MG63 (cell line): ENCODE measurements around the gene HYAL2. TPM values are rescaled to one million over a fixed set of nuclear protein-coding genes. Genes with fewer than 3 reads are reported as not detected.
A peak's percentile ranks its signal among the peaks of the same experiment; 100 is the strongest.
"Not testable (repeated sequence)": the region's sequence is repeated elsewhere in the genome, so short reads cannot be mapped to it uniquely, and the experiment has no call there.

Experiments
- DNase-seq: peaks from one replicate; pipeline ENCODE4 v3.0.0-alpha.2; 2020
- H3K27me3 ChIP-seq: fragments of 250-450 bp; sonication (Bioruptor Pico); 2 replicates; pipeline ENCODE4 v1.5.1; 2020; ENCODE audit warnings: mild to moderate bottlenecking, moderate library complexity
- H3K36me3 ChIP-seq: fragments of 250-450 bp; sonication (Bioruptor Pico); 2 replicates; pipeline ENCODE4 v1.5.1; 2020; ENCODE audit warnings: mild to moderate bottlenecking, moderate library complexity
- H3K4me3 ChIP-seq: fragments of 250-450 bp; sonication (Bioruptor Pico); 2 replicates; pipeline ENCODE4 v1.5.1; 2020; ENCODE audit warnings: mild to moderate bottlenecking, moderate library complexity
- H3K9me3 ChIP-seq: fragments of 250-450 bp; sonication (Bioruptor Pico); 2 replicates; pipeline ENCODE4 v1.5.1; 2020; ENCODE audit warnings: mild to moderate bottlenecking, moderate library complexity
- total RNA-seq: library from RNA; depleted of rRNA; stranded (reverse); fragments of >200 nt; shearing (Covaris generic); gene quantifications from 2 replicates; pipeline ENCODE4 v1.2.3, GENCODE V29; 2014; ENCODE audit warnings: low replicate concordance; rRNA removed

The HYAL2 gene
- total RNA-seq, 1 experiment from 2014 or later = 30.7 TPM

DNA sequence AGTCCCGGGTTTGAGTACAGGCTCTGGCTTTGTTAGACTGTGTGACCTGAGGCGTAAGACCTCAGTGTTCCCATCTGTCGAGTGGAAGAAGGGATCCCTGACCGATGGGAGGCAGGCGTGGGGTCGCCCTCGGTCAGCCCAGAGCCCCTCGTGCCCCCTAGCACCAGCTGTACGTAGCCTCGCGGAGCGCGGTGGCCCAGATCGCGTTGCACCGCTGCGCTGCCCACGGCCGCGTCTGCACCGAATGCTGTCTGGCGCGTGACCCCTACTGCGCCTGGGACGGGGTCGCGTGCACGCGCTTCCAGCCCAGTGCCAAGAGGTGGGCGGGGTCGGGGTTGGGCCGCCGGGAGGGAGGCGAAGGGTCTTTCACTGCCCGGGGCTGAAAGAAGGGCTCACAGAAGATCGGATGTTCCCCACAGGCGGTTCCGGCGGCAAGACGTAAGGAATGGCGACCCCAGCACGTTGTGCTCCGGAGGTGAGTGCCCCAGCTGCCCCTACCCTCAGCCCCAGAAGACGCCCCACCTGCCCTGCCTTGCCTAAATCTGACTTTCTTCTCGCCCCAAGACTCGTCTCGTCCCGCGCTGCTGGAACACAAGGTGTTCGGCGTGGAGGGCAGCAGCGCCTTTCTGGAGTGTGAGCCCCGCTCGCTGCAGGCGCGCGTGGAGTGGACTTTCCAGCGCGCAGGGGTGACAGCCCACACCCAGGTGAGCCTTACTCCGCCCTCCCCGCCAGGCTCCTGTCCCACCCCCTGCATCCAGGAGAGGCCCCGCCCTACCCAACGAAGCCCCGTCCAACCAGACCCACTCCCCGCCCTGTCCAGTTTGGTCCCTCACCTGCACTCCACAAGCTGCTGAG lies 47.2 kb downstream of the HYAL2 start:
- Histone ChIP-seq H3K27me3 (no peaks in the 10 kb centered on the region), H3K4me3 (no peak overlapping the region), H3K9me3 (no peaks in the 10 kb centered on the region), H3K36me3 (no peaks in the 10 kb centered on the region)
- no peak for DNase-seq

DNA sequence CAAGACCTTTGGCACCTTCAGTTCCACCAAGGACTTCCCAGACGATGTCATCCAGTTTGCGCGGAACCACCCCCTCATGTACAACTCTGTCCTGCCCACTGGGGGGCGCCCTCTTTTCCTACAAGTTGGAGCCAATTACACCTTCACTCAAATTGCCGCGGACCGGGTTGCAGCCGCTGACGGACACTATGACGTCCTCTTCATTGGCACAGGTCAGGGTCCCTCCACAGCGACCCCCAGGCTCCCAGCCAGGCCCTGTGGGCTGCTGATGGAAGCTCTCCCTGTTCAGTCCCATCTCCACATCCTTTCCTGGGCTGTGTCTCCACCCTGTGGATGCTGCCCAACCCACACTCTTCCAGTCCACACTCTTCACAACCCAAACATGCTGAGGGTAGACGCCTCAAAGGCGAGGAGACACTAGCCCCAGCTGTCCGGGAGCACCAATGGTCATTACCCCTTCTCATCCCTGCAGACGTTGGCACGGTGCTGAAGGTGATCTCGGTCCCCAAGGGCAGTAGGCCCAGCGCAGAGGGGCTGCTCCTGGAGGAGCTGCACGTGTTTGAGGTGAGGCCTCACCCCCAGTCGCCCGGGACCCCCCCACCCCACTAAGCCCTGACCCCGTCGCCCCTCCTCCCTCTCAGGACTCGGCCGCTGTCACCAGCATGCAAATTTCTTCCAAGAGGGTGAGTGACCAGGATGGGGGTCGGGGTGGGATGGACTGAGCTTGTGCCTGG lies 48.0 kb downstream of the HYAL2 start:
- Histone ChIP-seq H3K4me3 (no peak overlapping the region), H3K9me3 (no peaks in the 10 kb centered on the region), H3K36me3 (no peaks in the 10 kb centered on the region), H3K27me3 (no peaks in the 10 kb centered on the region)
- no peak for DNase-seq

DNA sequence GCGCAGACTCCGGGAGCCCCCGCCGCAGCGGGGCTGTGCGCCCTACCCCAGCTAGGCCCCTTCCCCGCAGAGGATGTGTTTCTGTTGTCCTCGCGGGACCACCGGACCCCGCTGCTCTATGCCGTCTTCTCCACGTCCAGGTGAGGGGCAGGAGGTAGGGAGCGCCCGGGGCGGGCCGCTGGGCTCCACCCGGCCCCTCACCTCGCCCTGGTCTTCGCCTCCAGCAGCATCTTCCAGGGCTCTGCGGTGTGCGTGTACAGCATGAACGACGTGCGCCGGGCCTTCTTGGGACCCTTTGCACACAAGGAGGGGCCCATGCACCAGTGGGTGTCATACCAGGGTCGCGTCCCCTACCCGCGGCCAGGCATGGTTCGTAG lies 48.9 kb downstream of the HYAL2 start:
- no peaks in the 10 kb centered on the region for H3K27me3 ChIP-seq
- no peak for DNase-seq
- no peak overlapping the region for H3K4me3 ChIP-seq
- no peaks in the 10 kb centered on the region for H3K9me3 ChIP-seq
- no peaks in the 10 kb centered on the region for H3K36me3 ChIP-seq

DNA sequence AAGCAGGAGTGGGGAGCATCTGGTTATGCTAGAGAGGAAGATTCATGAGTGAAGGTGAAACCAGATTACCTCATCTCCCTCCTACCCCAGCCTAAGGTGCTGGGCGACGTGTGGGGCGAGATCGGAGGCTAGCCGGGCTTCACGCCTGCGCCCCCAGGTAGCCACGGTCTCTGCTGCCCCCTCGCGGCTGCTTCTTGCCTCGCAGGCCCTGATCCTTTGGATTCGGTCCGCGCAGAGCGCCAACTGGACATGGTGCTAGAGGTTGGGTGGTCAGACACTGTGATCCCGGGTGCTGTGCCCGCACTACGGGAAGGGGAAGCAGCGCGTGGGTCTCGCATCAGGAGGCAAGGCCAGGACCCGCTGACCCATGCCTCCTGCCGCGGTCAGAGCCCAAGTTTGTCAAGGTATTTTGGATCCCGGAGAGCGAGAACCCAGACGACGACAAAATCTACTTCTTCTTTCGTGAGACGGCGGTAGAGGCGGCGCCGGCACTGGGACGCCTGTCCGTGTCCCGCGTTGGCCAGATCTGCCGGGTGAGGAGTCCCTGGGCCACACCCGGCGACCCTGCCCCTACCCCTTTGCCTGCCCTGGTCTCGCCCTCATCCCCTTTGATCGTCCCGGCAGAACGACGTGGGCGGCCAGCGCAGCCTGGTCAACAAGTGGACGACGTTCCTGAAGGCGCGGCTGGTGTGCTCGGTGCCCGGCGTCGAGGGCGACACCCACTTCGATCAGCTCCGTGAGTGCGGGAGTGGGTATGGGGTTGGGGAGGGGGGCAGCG lies 49.4 kb downstream of the HYAL2 start:
- peak; percentile 56 for DNase-seq
- Histone ChIP-seq H3K27me3 (no peaks in the 10 kb centered on the region), H3K4me3 (no peak overlapping the region), H3K36me3 (no peaks in the 10 kb centered on the region), H3K9me3 (no peaks in the 10 kb centered on the region)

DNA sequence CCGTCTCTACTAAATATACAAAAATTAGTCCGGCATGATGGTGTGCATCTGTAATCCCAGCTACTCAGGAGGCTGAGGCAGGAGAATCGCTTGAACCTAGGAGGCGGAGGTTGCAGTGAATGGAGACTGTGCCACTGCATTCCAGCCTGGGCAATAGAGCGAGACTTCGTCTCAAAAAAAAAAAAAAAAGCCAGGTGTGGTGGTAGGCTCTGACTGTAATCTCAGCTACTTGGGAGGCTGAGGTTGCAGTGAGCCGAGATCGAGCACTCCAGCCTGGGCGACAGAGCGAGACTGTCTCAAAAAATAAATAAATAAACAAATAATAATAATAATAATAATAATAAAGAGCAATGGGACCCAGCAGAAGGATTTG lies 50.0 kb downstream of the HYAL2 start:
- DNase-seq, H3K36me3 ChIP-seq, H3K27me3 ChIP-seq, H3K4me3 ChIP-seq, H3K9me3 ChIP-seq: not testable (repeated sequence)

DNA sequence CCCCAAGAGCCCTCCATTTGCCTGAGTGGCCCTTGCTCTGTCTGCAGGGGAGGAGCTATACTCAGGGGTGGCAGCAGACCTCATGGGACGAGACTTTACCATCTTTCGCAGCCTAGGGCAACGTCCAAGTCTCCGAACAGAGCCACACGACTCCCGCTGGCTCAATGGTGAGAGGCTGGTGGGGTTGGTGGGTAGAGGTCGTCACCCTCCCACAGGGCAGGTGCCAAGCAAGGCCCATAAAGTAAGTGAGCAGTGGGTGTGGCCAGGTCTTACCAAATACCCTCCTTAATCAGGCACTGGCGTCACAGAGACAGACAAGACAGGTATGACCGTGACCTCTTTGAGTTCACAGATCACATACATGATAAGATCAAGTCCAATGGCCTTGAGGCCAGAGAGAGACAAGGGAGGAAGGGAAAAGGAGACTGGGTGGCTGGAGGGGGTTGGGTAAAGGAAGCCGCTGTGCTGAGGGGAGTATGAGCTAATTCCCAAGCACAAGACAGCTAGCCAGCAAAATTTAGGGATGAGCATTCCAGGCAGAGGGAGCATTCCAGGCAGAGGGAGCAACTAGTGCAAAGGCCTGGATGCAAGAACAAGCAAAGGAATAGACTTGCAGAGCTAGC lies 51.1 kb downstream of the HYAL2 start:
- H3K4me3 ChIP-seq = no peak overlapping the region
- DNase-seq = no peak
- H3K36me3 ChIP-seq = no peaks in the 10 kb centered on the region
- no peaks in the 10 kb centered on the region for H3K27me3 ChIP-seq
- H3K9me3 ChIP-seq = no peaks in the 10 kb centered on the region

DNA sequence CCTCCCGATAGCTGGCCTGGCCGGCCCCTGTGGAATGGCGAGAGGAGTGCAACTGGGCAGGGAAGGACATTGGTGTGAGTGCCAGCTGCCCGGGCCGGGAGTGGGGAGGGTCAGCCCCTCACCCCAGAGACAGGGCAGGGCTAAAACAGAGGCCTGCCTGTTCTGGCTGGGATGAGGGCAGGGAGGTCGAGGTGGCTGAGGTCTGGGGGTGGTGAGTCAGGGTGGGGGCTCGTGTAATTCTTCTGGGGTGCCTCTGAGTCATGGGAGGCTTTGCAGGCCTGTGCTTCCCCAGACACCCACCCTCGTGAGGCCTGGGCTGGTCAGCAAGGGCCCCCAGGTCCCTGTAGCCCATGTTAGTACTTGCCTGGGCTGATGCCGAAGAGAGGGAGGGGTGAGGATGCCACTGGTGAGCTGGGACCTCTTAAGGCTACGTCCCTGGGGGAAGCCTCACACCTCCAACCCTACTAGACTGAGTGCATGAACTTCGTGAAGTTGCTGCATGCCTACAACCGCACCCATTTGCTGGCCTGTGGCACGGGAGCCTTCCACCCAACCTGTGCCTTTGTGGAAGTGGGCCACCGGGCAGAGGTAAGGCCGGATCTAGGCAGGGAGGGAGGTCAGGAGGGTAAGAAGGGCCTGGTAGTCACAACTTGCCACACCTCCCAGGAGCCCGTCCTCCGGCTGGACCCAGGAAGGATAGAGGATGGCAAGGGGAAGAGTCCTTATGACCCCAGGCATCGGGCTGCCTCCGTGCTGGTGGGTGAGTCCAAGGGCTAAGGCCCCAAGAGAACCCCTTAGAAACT lies 51.9 kb downstream of the HYAL2 start:
- Histone ChIP-seq H3K27me3 (no peaks in the 10 kb centered on the region), H3K36me3 (no peaks in the 10 kb centered on the region), H3K4me3 (peak overlapping the region; percentile 36; the same call in 1 of the 2 replicates), H3K9me3 (no peaks in the 10 kb centered on the region)
- DNase-seq = no peak

DNA sequence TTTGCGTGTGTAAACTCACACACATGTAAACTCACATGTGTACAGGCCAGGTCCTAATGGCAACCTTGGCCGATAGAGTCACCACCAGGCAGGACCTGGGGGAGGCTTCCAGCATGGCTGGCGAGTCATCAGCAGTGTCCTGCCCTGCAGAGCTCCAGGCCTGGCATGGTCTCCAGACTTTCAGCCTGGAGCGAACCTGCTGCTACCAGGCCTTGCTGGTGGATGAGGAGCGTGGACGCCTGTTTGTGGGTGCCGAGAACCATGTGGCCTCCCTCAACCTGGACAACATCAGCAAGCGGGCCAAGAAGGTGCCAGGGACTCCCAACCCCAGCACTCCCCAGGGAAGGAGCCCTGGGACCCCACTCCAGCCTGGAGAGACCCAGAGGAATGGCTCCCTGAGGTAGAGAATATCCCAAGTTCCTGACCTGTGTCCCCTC lies 52.5 kb downstream of the HYAL2 start:
- peak; percentile 80 for DNase-seq
- Histone ChIP-seq H3K27me3 (no peaks in the 10 kb centered on the region), H3K9me3 (no peaks in the 10 kb centered on the region), H3K4me3 (peak overlapping the region; percentile 36; the same call in 1 of the 2 replicates), H3K36me3 (no peaks in the 10 kb centered on the region)

DNA sequence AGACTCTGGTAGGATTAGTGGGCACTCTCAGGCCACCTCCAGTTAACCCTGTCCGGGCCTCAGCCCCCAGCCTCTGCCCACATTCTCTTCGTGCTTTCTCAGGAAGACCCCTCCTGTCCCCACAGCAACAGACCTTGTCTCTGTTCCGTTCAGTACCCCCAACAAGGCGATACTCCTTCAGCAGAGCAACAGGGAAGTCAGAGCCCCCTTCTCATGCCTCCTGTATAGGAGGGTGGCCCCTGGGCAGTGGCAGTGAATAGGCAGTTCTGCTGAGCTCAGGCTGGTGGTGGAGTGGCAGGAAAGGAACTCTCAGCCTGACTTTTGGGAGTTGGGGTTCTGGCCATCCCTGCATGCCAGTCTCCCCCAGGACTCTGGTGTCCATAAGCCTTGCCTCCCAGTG lies 53.1 kb downstream of the HYAL2 start:
- Histone ChIP-seq H3K9me3 (no peaks in the 10 kb centered on the region), H3K27me3 (no peaks in the 10 kb centered on the region), H3K36me3 (no peaks in the 10 kb centered on the region), H3K4me3 (peak overlapping the region; percentile 36)
- no peak for DNase-seq

DNA sequence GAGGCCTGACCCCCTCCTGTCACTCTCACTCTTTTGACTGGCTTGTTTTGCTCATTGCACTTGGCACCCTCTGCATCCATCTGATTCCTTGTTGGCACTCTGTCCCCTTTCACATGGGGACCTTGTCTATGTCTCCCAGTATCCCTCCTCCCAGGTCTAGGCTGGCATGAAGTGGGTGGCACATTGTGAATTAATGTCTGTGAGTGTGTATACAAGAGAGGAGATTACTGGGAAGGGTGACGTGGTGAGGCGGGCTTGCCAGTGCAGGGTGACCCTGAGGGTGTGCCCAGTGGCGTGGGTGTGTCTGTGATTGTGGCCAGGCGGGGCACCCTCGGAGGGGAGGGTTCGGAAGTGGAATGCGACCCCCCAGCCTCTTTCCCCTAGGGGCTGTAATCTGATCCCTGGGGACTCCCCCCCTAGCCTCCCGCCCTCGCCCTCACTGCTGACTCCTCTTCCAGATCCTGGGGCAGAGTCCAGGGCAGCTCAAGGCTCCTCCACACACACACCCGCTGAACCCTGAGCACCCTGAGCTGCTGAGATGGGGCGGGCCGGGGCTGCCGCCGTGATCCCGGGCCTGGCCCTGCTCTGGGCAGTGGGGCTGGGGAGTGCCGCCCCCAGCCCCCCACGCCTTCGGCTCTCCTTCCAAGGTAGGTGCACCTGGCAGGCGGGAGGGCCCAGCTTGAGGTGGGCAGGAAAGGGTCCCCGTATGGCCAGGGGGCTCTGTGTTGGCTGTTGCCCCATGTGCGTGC lies 53.7 kb downstream of the HYAL2 start, which contains the start of gene SEMA3B:
TSS of gene SEMA3B (plus strand) at position 445 of the 749 bp plus-strand sequence. CDS start at position 539, 94 bp downstream.
- no peaks in the 10 kb centered on the region for H3K27me3 ChIP-seq
- H3K9me3 ChIP-seq = no peaks in the 10 kb centered on the region
- no peaks in the 10 kb centered on the region for H3K36me3 ChIP-seq
- H3K4me3 ChIP-seq = peak within 1 kb of the TSS; percentile 36
- DNase-seq = peak; percentile 84

DNA sequence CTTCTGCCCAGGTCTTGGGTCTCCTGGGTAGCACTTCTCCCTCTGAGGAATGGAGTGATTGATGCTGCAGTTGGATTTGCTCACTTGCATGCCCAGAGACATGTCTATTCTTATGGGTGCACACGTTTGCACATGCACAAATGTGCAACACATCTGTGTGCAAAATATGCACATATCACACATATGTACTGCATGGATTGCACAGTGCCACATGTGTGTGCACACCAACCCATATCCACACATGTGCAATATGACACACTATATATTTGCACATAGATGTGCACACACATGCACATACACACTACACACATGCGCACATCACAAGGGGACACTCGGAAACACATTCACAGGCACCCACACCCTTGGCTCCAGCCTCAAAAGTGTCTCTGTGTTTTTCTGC lies 54.3 kb downstream of the HYAL2 start:
- no peak for DNase-seq
- no peaks in the 10 kb centered on the region for H3K9me3 ChIP-seq
- no peaks in the 10 kb centered on the region for H3K36me3 ChIP-seq
- no peaks in the 10 kb centered on the region for H3K27me3 ChIP-seq
- no peak overlapping the region for H3K4me3 ChIP-seq

Other genes with a start within 250 kb of the HYAL2 start
- gene RBM5, start 233.8 kb downstream of the HYAL2 start, total RNA-seq = 31.2 and 53.4 TPM in 2 replicates
- gene SEMA3F, start 167.4 kb downstream of the HYAL2 start, total RNA-seq = 11.7 and 22.9 TPM in 2 replicates
- not detected in 2 replicates for gene GNAT1, start 131.1 kb downstream of the HYAL2 start, total RNA-seq
- gene SLC38A3, start 117.5 kb downstream of the HYAL2 start, total RNA-seq = not detected in 2 replicates
- 73.9 and 114 TPM in 2 replicates for gene GNAI2, start 86.5 kb downstream of the HYAL2 start, total RNA-seq
- gene SEMA3B, start 53.6 kb downstream of the HYAL2 start, total RNA-seq = 9.7 and 13.4 TPM in 2 replicates
- not detected in 2 replicates for gene LSMEM2, start 43.7 kb downstream of the HYAL2 start, total RNA-seq
- 87.8 and 101 TPM in 2 replicates for gene IFRD2, start 30.3 kb downstream of the HYAL2 start, total RNA-seq
- gene HYAL3, start 23.3 kb downstream of the HYAL2 start, total RNA-seq = 3.0 and 8.0 TPM in 2 replicates
- gene NAA80, start 23.3 kb downstream of the HYAL2 start, total RNA-seq = 1.1 and 6.4 TPM in 2 replicates
- 1.4 TPM in 1 of 2 replicates, not detected in the other for gene HYAL1, start 19.2 kb downstream of the HYAL2 start, total RNA-seq
- gene TUSC2, start 5.5 kb upstream of the HYAL2 start, total RNA-seq = 8.0 and 13.5 TPM in 2 replicates
- gene RASSF1, start 18.1 kb upstream of the HYAL2 start, total RNA-seq = 17.5 and 42.0 TPM in 2 replicates
- gene ZMYND10, start 23.0 kb upstream of the HYAL2 start, total RNA-seq = 0.43 TPM in 1 of 2 replicates, not detected in the other
- 14.3 and 16.0 TPM in 2 replicates for gene NPRL2, start 28.0 kb upstream of the HYAL2 start, total RNA-seq
- 21.9 and 35.5 TPM in 2 replicates for gene CYB561D2, start 28.1 kb upstream of the HYAL2 start, total RNA-seq
- 18.7 and 24.1 TPM in 2 replicates for gene TMEM115, start 36.8 kb upstream of the HYAL2 start, total RNA-seq
- not detected in 2 replicates for gene CACNA2D2, start 180.9 kb upstream of the HYAL2 start, total RNA-seq
- gene C3orf18, start 245.0 kb upstream of the HYAL2 start, total RNA-seq = 5.0 and 20.1 TPM in 2 replicates
- gene HEMK1, start 246.8 kb upstream of the HYAL2 start, total RNA-seq = 4.3 and 23.3 TPM in 2 replicates